GM12864 (cell line): ENCODE measurements around the gene TUBB2A.
A peak's percentile ranks its signal among the peaks of the same experiment; 100 is the strongest.

Experiments used
- DNase-seq: peaks from one replicate; pipeline ENCODE4 v3.0.0-alpha.2; 2011; ENCODE audit warnings: low read depth
- H3K4me3 ChIP-seq: 2 replicates; pipeline ENCODE4 v1.5.1; 2011; ENCODE audit warnings: mild to moderate bottlenecking, low read depth, low read length, control low read depth
- TF ChIP-seq, protein P1 (sequence below): IDR thresholded peaks from 2 replicates; pipeline ENCODE4 v1.5.1; 2011; ENCODE audit warnings: low read depth, mild to moderate bottlenecking, moderate library complexity, low read length, control low read depth, inconsistent platforms; ENCODE audit errors: missing control alignments

Gene TUBB2A

DNA sequence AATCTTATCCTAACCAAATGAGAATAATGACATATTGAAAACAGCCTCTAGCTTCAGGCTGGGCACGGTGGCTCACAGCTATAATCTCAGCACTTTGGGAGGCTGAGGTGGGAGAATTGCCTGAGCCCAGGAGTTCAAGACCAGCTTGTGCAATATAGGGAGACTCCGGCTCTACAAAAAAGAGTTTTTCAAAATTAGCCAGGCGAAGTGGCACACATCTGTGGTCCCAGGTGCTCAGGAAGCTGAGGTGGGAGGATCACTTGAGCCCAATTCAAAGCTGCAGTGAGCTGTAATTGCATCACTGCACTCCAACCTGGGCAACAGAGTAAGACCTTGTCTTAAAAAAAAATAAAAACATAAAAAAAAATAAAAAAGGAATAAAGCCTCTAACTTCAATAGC, 4.7 kb downstream of the TUBB2A start:
- TF ChIP-seq, protein P1, sequence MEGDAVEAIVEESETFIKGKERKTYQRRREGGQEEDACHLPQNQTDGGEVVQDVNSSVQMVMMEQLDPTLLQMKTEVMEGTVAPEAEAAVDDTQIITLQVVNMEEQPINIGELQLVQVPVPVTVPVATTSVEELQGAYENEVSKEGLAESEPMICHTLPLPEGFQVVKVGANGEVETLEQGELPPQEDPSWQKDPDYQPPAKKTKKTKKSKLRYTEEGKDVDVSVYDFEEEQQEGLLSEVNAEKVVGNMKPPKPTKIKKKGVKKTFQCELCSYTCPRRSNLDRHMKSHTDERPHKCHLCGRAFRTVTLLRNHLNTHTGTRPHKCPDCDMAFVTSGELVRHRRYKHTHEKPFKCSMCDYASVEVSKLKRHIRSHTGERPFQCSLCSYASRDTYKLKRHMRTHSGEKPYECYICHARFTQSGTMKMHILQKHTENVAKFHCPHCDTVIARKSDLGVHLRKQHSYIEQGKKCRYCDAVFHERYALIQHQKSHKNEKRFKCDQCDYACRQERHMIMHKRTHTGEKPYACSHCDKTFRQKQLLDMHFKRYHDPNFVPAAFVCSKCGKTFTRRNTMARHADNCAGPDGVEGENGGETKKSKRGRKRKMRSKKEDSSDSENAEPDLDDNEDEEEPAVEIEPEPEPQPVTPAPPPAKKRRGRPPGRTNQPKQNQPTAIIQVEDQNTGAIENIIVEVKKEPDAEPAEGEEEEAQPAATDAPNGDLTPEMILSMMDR: no peak
- H3K4me3 ChIP-seq: no peak overlapping the region
- DNase-seq: no peak

DNA sequence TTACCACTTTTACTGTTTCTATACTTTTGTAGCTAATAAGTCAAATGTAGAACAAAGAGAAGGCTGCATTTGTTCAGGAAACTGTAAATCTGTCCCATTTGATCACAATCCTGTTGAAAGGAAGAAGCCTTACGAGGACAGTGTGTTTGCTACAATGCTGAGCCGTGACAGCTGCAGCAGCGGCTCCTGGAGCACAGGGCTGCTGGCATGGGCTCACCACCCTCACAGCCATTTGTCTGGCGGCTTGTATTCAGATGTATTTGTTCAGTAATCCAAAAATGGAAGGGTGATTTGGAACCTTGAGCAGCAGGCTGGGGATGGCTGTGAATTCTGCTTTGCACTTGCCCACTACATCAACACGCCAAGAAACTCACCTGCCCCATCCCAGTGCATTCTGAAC, 5.7 kb downstream of the TUBB2A start:
- TF ChIP-seq, protein P1: no peak
- no peak for DNase-seq
- H3K4me3 ChIP-seq: no peak overlapping the region

DNA sequence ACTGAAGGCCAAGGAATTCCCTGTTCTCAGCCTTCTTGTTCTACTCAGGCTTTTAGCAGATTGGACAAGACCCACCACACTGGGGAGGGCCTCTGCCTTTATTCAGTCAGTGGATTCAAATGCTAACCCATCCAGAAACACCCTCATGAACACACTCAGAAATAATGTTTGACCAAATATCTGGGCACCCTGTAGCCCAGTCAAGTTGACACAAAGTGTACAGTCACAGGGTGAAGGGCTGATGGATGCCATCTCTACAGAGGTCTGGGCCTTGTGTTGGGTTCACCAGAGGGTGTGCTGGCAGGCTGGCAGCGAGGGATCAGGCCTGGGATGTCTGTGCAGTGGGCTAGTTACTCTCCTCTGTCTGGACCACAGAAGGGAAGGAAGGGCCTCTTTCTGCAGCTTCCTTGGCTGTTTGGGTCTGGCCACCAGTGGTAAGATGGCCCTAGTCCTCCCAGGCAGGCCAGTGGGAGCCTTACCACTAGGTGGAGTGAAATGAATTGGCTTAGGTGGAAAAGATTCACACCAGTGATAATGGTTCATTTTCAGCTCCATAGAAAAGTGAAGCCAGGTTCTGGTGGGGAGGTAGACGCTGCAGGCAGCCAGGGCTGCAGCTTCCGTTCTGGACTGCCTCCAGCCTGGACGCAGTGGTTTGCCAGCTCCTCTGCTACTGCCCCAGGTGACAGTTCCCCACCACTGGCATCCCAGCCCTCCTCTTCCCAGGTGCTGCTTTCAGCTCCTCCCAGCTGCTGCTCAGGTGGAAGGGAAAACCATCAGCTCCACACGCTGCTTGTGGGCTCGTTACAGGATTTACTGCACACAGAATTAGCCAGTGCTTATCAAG, 9.2 kb downstream of the TUBB2A start:
- no peak for DNase-seq
- H3K4me3 ChIP-seq: no peak overlapping the region
- TF ChIP-seq, protein P1: peak; percentile 28

DNA sequence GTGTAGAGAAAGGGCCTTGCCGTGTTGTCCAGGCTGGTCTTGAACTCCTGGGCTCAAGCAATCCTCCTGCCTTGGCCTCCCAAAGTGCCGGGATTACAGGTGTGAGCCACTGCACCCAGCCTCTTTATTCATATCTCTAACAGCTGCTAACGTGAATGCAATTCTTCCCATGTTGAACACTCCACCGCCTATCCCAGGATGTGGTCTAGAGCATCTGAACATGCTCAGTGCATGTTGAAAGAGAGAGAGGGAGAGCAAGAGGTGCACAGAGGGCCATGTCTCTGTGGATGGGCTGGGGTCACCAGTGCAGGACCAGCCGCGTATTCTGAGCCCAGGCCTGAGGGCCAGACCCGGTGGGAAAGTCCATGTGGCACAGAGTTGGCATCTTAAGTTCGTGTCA, 12.8 kb downstream of the TUBB2A start:
- DNase-seq: no peak
- TF ChIP-seq, protein P1: no peak

DNA sequence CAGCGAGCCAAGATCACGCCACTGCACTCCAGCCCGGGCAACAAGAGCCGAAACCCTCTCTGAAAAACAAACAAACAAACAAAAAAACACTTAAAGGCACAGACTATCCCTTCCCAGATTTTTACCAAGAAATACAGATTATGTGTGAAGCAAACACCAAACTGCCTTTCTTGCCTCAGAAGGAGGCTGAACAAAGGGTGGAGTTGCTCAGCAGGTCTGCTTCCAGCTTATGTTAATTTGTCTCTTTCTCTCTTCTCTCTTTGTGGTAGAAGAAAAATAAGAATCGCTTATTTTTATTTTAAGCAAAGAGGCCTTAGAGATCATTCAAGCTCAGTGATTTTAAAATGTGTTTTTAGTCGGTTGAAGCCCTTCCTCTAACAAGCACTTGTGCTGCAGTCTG, 14.2 kb downstream of the TUBB2A start:
- no peak for DNase-seq
- TF ChIP-seq, protein P1: no peak
- H3K4me3 ChIP-seq: no peak overlapping the region

More for the DNA sequence above, 12.8 kb downstream of the TUBB2A start:
- H3K4me3 ChIP-seq: no peak overlapping the region

DNA sequence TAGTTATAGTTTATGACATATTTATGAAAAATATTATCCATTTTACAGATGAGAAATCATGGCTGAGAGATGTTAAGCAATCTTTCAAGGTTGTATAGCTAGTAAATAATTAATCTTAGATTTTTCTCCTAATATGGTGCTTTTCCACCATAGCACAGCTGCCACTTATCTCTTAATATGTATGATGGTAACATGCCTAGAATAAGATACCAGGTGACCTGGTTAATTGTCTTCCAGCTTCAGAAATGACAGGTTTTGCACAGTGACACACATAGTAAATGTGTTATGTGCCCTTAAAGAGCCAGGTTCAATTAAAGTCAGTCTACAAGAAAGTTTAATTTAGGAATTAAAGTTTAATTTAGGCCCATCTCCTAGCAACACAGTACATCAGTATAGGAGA, 14.8 kb downstream of the TUBB2A start:
- TF ChIP-seq, protein P1: no peak
- DNase-seq: no peak
- H3K4me3 ChIP-seq: no peak overlapping the region

DNA sequence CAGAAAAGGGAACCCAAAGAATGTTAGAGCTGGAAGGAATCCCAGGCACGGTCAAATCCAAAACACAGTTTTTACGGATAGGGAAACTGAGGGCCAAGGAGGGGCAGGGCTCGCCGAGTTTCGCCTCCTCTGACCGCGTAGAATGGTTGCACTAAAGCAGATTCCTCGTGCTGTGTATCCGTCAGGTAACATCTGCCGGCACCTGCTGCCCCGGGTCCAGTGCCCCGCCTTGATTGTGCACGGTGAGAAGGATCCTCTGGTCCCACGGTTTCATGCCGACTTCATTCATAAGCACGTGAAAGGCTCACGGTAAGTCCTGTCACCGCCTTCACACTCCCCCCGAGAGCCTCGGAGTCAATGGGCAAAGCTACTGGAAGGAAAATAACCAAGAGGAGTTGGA, 17.1 kb downstream of the TUBB2A start:
- no peak for DNase-seq
- TF ChIP-seq, protein P1: no peak
- H3K4me3 ChIP-seq: no peak overlapping the region
